ENCODE results near the gene PRELID3B. TPM values are rescaled to one million over a fixed set of nuclear protein-coding genes. Genes with fewer than 3 reads are reported as not detected.

PRELID3B gene
- total and polyA plus RNA-seq, 2 of the 13 experiments (the other 11 are each of a cell fraction or from before 2014, with no cell fraction given) = 23.3 to 42.6 TPM

GRCh38 chr20:59015411-59015810 is 27.2 kb downstream of the PRELID3B start (continued):
- no peak for TF ChIP-seq BCLAF1 (IDR thresholded peaks at IDR 0.05)
- no peak for TF ChIP-seq ZNF678 (CRISPR knock-in tag; IDR thresholded peaks at IDR 0.05)
- TF ChIP-seq TOE1 (CRISPR knock-in tag; IDR thresholded peaks at IDR 0.05) = no peak
- TF ChIP-seq HHEX (CRISPR knock-in tag; IDR thresholded peaks at IDR 0.05) = no peak
- TF ChIP-seq ATF6 (CRISPR knock-in tag; conservative IDR thresholded peaks at IDR 0.05) = no peak
- TF ChIP-seq FOXO4 (CRISPR knock-in tag; conservative IDR thresholded peaks at IDR 0.05) = 0 out of 2 replicates have a peak, but pooled peaks have one; percentile 20
- no peak for TF ChIP-seq SRF (IDR thresholded peaks at IDR 0.05; ENCODE audit: low read depth, low read length)
- TF ChIP-seq ZNF260 (CRISPR knock-in tag; IDR thresholded peaks at IDR 0.05; ENCODE audit: borderline replicate concordance, low read depth) = 0 out of 2 replicates have a peak, but pooled peaks have one; percentile 26
- TF ChIP-seq ZBTB38 (CRISPR knock-in tag; IDR thresholded peaks at IDR 0.05) = peak; percentile 56; the same call in 1 of the 2 replicates
- TF ChIP-seq AGO2 (optimal IDR thresholded peaks at IDR 0.05; ENCODE audit: low read depth, low read length) = peak; percentile 67
- TF ChIP-seq ERF (CRISPR knock-in tag; IDR thresholded peaks at IDR 0.05) = no peak
- TF ChIP-seq ZNF143 (CRISPR knock-in tag; IDR thresholded peaks at IDR 0.05) = no peak
- TF ChIP-seq ZNF567 (CRISPR knock-in tag; IDR thresholded peaks at IDR 0.05; ENCODE audit: borderline replicate concordance) = peak; percentile 5; the same call in 1 of the 2 replicates
- no peak for TF ChIP-seq FOXA3 (CRISPR knock-in tag; IDR thresholded peaks at IDR 0.05)
- TF ChIP-seq PHF20 (CRISPR knock-in tag; IDR thresholded peaks at IDR 0.05) = no peak
- no peak for TF ChIP-seq ZNF549 (CRISPR knock-in tag; IDR thresholded peaks at IDR 0.05)
- no peak for TF ChIP-seq CHD2 (IDR thresholded peaks at IDR 0.05; ENCODE audit: low read depth, low read length)
- TF ChIP-seq ZNF710 (CRISPR knock-in tag; IDR thresholded peaks at IDR 0.05; ENCODE audit: borderline replicate concordance) = no peak
- TF ChIP-seq MEF2D (CRISPR knock-in tag; IDR thresholded peaks at IDR 0.05) = no peak
- TF ChIP-seq ATRX (CRISPR knock-in tag; IDR thresholded peaks at IDR 0.05; ENCODE audit: borderline replicate concordance) = no peak
- TF ChIP-seq ZNF883 (CRISPR knock-in tag; IDR thresholded peaks at IDR 0.05; ENCODE audit: not compliant biosample characterization) = peak; percentile 8
- TF ChIP-seq ZNF530 (CRISPR knock-in tag; IDR thresholded peaks at IDR 0.05; ENCODE audit: low read depth) = no peak
- no peak for TF ChIP-seq PITX1 (CRISPR knock-in tag; IDR thresholded peaks at IDR 0.05)

Data from HepG2 (cell line).